Heart left ventricle (tissue), 13 donors: ENCODE results near the gene FKBP8.

ENCODE experiments used
- POLR2A ChIP-seq, 2 donors: fragments of 450-650 bp; IDR thresholded peaks; one replicate each; pipeline ENCODE4 v1.6.1; 2017; ENCODE audit warnings: antibody characterized with exemption in 2 of 2, mild to moderate bottlenecking in 2 of 2, moderate library complexity in 2 of 2
- TF ChIP-seq, protein P1 (sequence below), 12 donors: fragments of 200-600 bp; sonication (generic) in 4 of 12; IDR thresholded peaks; one replicate each; pipeline versions ENCODE4 v1.5.0 to v1.8.0; 2018 to 2022; ENCODE audit warnings: antibody characterized with exemption in 12 of 12, mild to moderate bottlenecking in 5 of 12
- donor health status: ischemic (EF 13 %, LVEDD 7.1; RV severe dilation, severe dysfunction).
- donor health status: DM: no; HTN: yes; CAD: no.
- donor health status: DM: no; HTN: no; CAD: no.
- donor health status: ischemic (EF 25% LVEDD 6.9; RV normal size, moderate dysfunction).
- donor health status: ischemic (EF 25% LVEDD 5.7; RV mildly dilated, moderate dysfunction).
- donor health status: ischemic (EF 35%, LVEDD 5.7; RV mildly dilated, moderate dysfunction).
- donor health status: nonischemic (EF 11% LVEDD 7.7; RV severe dilation, severe dysfunction).
- donor health status: DM: yes; HTN: yes; CAD: no.
- donor health status: PGD.
- donor health status: ischemic (EF 29% LVEDD 5.4; RV normal size, mild dysfunction).
- donor health status: nonischemic (EF 23%, LVEDD 6.1; RV moderate dilation, normal function).

DNA sequence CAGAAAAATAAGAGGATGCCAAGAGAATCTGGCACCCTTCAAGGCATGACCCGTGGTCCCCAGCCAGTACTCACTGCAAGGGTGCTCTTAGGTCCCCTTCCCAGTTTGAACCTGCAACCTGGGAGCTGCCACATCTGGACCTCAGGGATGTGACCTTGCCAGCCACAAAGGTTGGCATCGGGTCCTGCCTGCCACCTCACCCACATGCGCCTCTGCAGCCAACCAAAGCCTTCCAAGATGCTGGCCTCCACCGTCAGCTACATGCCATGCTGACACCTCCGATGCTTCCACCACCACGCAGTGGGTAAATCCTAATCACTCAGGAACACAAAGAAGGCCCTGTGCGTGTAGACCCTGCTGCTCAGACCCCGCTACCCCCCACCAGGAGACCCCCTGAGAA is 56.6 kb downstream of the FKBP8 start:
- no peak for TF ChIP-seq POLR2A (IDR thresholded peaks at IDR 0.05)
- TF ChIP-seq, protein P1, sequence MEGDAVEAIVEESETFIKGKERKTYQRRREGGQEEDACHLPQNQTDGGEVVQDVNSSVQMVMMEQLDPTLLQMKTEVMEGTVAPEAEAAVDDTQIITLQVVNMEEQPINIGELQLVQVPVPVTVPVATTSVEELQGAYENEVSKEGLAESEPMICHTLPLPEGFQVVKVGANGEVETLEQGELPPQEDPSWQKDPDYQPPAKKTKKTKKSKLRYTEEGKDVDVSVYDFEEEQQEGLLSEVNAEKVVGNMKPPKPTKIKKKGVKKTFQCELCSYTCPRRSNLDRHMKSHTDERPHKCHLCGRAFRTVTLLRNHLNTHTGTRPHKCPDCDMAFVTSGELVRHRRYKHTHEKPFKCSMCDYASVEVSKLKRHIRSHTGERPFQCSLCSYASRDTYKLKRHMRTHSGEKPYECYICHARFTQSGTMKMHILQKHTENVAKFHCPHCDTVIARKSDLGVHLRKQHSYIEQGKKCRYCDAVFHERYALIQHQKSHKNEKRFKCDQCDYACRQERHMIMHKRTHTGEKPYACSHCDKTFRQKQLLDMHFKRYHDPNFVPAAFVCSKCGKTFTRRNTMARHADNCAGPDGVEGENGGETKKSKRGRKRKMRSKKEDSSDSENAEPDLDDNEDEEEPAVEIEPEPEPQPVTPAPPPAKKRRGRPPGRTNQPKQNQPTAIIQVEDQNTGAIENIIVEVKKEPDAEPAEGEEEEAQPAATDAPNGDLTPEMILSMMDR (IDR thresholded peaks at IDR 0.05) = no peak
